HG03469 (cell line): ENCODE data around the gene GRB7.
A peak's percentile ranks its signal among the peaks of the same experiment; 100 is the strongest.
"Not testable (repeated sequence)": the region's sequence is repeated elsewhere in the genome, so short reads cannot be mapped to it uniquely, and the experiment has no call there.

ENCODE experiments used
- ATAC-seq: cut with Tn5 transposase; IDR thresholded peaks from one replicate; pipeline ENCODE4 v1.9.1; 2021; ENCODE audit warnings: mild to moderate bottlenecking, moderate library complexity, moderate number of reproducible peaks; ENCODE audit not compliant: unreplicated experiment

Gene GRB7

DNA sequence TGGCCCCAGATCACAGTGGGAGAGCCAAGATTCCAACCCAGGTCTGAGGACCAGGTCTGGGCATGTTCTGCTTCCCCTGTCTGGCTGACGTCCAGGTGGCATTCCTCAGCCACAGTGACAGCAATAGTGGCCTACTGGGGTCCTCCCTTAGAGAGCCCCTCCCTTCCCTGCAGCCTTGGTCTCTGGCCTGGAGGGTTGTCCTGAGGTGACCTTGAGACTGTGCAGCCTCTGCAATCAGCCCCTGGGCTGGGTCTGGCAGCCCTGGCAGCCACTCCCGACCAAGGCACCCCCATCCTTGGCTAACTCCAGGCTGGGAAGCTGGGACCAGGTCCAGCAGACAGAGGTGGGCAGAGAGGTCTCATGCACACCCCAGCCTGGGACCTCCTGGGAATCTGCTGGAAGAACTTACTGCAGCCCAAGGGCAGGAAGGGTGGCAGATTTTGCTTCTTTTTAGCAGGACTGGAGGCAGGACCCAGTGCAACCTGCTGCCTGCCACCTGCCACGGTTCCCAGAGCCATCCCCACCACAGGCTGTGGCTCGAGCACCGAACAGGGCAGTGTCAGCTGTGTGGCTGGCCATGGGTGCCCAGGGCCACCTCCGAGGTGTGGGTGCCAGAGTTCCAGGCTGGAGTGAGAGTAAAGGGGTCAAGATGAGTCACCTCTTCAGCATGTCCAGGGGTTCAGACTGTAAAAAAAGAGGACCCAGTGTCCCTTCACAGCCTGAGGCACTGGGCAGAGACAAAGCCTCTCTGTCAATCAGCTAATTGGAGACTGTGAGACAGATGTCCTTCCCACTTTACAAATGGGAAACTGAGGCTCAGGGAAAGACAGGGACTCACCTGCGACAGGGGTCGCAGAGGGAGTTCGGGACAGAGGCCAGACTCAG lies 12.6 kb downstream of the GRB7 start:
- no peak for ATAC-seq

DNA sequence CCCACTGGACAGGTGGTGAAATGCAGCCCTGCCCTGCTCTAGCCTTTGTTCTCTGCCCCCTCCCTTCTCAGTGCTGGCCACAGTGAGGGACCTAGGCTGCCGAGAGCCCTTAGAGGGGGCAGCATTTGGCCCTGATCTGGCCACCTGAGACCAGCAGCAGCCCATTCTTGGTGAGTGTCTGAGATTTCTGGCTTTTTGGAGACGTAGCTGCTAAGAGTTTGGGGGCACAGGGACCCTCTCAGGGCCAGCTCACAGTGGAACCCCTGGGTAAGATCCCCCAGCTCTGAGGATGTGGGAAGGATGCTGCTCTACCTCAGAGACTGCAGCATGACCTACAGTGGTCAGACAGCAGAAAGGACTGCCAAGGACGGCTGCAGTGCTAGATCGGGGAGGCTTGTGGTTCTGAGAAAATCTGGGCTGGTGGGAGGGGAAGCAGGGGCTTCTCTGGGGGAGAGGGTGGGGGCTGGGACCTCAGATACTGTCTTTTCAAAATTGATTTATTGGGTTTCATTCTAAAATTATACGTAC lies 13.3 kb downstream of the GRB7 start:
- ATAC-seq = no peak

DNA sequence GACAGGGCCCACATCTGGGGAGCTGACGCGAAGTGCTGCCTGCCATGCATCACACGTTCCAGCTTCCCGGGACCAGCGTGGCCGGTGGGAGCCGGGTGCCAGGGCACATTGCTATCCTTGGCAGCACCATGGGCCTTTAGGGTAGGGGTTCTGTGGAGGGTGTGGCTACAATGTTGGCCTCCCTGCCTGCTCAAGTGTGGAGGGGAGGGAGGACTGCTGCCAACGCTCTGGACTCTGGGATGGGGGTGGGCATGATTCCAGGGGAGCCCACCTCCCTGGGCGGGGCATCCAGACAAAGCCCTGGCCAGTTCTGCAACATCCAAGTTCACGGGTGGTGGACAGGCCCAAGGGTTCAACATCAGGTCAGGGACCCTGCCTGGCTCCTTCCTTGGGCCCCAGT lies 13.9 kb downstream of the GRB7 start:
- ATAC-seq = no peak

DNA sequence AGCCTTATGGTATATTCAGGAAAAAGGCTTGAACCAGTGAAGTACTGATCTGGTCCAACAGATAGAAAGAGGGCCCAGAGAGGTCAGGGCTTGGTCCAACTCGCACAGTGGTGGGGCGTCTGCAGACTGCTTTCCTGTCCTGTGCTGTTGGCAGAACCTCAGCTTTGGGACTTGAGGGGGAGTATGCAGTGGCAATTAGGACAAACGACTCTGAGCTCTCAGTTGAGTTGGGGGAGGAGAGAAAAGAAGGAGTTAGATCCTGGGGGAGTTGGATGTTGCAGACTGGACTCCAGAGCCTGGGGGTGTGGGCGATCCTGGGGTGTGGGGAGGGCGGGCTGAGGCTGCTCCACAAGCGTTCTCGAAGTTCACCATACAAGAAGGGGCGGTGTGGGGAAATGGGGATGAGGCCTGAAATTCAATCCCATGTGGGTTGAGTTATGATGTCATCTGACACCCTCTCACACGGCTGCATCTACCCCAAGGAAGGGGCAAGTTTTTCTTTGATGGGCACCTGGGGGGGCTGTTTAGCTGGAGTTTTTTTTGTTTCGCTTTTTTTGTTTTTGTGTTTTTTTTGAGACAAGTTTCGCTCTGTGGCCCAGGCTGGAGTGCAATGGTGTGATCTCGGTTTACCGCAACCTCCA lies 14.6 kb downstream of the GRB7 start:
- no peak for ATAC-seq

DNA sequence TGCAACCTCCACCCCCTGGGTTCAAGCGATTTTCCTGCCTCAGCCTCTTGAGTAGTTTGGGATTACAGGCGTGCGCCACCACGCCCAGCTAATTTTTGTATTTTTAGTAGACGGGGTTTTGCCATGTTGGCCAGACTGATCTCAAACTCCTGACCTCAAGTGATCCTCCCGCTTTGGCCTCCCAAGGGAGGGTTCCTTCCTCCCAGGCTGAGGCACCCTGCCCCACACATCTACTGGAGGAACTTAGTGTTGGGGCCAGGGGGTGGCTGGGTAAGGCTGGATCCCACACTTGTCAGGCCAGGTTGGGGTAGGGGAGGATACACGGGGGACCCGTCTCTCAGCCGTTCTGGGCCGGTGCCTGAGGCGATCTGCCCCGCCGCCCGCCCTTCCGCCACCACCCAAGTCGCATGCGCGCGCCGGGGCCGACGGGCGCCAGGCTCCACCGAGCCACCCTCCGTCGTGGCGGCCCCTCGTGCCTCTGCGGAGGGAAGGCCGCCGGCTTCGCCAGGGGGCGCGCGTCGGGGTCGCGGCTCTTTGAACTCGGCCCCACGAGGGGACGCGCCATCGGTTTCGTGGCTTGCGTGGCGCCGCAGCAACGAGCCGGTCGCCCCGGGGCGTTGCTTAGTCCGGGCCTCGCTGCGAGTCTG lies 15.9 kb downstream of the GRB7 start:
- ATAC-seq = peak; percentile 8

DNA sequence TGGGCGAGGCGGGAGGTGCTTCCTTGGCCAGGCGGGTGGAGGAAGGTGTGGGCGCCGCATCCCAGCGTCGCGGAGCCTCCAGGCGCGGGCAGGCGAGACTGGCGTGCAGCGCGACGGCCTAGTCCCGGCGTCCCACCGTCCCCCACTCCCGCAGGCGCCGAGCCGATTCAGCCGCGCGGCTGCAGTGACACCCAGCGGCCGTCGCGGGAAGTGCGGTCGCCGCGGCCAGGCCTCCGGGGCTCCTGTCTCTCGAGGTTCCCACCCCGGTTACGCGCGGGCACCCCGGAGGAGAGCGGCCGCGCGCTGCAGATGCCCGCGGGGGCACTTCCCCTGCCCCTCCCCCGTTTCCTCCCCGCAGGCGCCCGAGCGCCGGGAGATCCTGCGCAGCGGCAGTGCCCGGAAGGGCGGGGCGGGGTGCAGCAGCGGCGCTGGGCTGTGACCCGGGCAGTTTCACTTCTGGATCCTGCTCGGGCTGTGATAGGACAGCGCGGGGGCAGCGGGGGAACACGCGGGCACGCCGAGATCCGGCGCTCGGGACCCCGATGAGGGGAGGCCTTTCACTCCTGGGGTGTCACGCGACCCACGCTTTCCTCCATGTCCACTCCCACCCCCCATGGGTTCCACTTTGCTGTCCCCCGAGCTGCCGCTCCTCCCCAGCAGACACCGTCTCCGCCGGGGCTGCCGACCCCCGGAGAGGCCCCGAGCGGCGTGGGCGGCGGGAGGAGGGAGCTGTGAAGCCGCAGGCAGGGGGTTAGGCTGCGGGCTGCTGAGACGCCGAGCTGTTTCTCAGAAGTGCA lies 16.6 kb downstream of the GRB7 start:
- peak; percentile 47 for ATAC-seq

DNA sequence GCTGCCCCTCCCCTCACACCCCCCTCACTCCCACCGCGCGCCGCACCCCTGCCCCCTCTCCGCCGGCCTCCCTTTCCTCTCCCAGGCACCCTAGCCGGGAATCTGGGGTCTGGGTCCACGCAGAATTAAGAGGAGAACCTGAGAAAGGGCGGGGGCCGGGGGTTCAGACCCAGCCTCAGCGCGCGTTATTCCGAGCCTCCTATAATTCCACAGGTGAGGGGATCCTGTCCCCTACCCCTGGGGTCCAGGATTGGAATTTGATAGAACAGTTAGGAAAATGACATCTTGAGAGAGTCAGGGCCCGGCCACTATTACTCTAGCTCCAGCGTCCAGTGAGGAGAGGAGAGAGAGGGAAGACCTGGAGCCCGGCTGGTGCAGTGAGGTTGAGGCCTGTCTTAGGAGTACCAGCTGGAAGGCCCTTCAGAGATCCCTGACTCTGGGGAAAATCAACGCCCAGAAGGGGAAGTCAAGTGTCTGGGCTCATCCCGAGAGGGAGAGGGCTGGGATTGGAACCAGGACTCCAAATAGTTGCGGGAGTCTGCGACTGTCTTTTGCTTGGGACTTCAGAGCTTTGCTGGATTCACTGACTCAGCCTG lies 17.3 kb downstream of the GRB7 start:
- no peak for ATAC-seq

DNA sequence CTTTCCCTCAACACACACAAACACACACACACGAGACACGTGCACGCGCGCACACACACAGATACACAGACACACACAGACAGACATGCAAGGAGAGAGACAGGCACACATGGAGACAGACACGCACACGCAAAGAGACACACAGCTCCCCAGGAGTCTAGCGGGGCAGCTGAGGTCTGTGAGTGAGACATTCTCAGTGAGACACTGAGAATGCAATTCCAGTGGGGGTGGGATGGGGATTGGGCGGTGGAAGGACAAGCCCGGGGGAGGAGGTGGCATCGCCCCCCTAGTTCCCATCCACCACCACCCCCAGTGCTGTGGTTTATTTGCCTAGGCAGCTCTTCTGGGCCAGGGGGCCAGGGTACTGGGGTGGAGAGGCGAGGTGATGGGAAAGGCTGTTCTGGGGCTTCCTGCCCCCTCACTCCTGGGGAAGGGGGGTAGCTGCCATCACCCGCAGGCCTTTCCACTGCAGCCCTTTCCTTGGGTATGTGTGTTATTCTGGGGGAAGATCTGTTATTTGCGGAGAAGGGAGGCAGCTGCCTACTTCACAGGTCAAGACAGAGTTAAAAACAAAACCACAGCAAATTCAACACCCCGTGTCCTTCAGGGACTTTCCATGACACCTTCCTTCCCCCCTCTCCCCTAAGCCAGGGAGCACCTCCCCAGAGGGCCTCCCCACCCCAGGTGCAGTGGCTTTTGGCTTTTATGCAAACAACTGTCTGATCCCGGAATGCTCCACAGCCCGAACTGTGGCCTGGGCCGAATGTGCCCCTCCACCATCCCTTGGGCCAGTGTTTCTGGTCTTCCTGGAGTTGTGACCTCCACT lies 18.0 kb downstream of the GRB7 start:
- ATAC-seq = no peak

DNA sequence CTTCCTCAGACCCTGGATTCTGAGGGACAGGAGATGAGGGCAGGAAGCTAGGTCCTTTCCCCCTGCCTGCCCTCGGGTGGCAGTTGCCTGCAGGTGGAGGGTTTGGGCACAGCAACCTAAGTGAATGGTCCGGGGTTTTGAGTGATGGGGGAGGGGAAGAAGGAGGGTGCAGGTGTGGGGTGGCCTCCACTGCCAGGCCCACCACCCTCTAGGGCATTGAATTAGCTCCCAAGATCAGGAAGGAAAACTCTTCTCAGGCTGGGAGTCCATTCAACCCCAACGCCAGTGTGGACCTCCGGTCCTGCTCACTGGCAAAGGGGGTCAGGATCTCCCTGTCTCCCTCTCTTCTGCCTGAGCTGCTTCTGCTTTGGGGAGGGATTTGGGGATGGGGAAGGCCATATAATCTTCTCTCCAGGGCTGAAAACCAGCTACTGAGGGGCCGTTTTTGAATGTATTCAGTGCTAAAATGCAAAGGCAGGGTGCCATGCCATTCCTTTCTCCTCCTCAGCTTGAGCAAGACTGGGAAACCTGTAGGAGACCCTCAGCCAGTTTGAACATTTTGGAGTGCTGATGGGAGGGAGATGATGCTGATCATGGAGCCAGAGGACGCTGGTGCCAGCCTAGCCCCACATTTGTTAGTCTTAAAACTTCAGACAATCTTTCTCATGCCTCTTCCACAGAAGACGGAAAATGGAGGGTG lies 18.8 kb downstream of the GRB7 start:
- ATAC-seq = no peak

DNA sequence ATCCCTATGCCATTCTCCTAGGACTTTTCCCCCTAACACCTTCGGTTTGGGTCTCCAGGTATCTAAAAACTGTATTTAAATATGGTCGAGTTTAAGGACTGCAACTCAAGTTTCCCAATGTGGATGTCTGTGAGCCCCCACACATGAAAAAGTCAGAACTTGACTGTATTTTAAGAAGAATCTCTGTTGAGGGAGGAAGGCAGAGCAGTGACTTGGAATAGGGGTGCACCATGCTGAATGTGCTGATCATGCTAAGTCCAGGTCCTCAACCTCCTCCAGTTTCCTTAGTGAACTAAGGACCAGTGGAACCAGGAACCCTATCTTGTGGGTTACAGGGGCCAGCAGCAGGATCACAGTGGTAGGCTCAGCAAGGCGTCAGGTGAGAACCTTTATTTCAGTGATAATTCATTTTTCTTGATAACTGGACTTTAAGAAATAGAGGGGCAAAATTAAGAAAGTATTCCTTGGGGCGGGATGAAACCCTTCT lies 19.5 kb downstream of the GRB7 start:
- no peak for ATAC-seq

DNA sequence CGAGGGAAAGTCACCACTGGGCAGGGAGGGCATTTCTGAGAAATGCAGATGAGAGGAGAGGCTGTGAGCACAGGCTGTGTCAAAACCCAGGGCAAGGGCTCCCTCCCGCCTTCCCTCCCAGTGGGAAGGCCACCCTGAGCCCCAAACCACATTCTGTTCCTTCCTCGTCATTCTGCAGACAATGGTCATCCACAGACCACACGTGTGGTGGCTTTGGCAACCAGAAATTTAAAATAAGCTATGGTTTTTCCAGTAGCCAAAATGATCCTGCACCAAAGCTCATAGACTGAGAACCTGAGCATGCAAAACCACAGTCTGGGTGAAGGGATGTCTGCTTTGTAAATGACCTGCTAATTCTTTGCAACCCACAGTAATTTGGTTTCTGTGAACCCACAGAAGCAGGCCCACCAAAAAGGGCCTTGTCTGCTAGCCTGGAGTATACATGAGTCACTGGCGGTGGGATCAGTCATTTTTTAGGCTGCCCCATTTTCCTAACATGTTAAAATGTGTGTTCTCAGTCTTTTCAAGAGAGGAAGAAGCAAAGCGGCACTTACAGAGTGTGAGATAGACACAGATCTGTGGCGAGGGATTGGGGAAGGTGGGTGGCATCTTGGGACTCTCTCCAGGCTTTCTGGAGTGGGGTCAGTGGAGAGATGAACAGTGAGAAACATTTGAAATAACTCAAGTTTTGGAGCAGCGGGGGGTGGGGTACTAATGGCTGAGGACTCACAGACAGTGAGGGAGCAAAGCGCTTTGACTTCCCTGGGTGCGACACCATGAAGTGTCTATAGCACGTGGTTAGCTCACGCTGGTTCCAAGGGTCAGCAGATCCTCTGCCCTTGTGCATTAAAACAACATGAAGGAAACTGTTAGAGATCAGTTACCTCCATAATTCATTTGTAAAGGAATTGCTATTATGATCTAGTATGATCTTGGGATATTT lies 20.5 kb downstream of the GRB7 start:
- no peak for ATAC-seq

DNA sequence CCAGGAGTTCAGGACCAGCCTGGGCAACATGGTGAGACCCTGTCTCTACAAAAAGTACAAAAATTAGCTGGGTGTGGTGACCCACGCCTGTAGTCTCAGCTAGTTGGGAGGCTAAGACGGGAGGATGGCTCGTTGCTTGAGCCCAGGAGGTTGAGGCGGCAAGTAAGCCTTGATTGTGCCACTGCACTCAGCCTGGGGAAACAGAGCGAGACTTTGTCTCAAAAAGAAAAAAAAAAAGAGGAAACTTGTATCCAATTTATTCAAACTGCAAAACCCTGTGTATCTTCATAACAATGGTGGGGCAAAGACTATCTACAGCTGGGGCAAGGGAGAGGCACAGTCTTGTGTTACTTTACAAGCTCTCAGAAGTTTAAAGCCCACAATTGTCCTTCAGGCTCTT lies 21.5 kb downstream of the GRB7 start:
- ATAC-seq = no peak

DNA sequence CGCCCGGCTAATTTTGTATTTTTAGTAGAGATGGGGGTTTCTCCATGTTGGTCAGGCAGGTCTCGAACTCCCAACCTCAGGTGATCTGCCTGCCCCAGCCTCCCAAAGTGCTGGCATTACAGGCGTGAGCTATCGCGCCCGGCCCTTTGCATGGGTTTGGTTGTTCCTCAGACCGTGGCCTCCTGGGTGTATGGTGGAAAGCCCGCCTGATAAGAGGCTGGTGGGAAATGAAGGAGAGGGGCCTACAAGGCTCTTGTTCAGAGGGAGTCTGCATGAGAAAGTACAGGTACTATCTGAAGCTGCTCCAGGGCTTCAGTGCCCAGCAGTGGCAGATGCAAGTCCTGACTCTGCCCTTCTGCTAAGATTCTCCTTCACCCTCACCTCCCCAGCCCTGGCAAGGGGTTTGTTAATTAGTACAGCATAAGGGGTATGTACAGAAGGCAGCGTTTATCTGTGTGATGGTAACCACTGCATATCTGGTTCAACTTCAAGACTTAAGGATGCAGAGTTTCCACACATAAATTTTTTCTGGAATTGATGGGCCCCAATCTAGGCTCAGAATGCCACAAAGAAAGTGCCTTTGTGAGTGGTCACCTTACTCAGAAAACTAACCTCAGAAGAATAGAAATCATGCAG lies 24.2 kb downstream of the GRB7 start:
- no peak for ATAC-seq

DNA sequence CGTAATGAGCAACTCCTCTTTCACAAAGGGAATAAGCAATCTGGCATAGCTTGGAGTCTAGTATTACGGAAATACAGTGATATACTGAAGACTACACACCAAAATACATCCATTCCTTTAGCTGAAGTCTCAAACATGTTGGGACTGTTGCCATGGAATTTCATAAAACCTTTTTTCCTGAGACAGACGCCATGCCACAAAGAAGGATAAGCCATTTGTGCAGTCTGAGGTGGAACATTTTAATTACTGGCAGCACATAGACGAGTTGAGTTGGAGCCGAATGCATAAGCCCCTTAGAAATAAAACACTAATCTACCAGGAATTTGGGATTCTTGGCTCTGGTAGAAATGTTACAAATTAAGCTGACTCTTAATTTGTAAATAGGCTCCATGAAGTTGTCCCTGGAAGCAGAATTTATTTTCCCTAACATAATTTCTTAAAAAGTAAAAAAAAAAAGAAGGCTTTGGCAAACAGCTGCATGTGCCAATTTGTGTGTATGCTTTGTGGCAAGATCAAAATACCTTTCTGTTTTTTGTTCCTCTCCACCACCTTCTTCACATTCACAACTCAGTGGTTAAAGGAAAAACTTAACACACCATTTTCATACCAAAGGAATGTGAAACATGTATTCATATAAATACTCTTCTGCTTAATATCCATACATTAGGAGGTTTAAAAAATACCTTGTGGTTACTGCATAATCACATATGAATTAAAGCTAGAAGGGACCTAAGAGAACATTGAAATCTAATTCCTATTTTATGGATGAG lies 25.5 kb downstream of the GRB7 start:
- ATAC-seq = no peak

DNA sequence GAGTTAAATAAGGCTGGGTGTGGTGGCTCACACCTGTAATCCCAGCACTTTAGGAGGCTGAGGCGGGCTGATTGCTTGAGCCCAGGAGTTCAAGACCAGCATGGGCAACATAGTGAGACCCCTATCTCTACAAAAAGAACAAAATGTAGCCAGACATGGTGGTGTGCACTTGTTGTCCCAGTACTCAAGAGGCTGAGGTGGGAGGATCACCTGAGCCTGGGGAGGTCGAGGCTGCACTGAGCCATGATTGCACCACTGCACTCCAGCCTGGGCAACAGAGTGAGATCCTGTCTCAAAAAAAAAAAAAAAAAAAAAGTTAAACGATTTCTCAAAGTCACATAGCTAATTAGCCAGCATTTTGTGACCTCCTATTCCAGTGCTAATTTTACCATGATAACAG lies 26.4 kb downstream of the GRB7 start:
- ATAC-seq = not testable (repeated sequence)

DNA sequence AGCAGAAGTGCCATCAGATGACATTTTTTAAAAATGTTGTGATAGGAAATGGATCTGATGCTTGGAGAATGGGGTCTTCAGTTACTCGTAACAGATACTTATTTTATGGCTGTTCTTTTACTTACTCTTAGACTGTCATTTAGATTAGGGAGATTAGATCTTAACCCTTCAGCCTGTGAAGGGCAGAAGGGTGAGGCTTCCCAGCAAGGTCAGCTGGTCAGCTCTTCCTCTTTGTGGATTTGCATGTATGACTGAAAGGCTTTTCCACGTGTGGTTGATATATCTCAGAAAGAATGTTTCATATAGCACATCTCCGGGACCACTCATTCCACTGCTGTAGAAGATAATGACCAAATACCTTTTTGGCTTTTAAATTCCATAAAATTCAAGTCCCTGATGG lies 27.4 kb downstream of the GRB7 start:
- ATAC-seq = no peak

DNA sequence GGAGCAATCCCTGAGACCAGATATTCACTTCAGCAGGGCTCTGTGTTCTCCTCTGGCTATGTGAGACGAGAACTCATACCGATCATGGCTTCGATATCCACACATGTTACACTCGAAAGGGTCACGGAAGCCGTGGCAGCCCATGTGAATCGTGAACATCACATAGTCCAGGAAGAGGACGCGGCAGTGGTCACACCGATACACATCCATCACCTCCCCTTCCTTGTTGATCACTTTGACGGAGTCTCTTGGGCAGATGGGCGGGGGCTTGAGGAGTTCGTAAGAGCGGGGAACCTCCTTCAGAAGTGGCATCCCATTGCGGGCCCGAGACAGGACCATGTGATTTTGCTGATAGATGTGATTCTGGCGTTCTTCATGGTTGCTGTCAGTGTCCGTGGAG lies 28.0 kb downstream of the GRB7 start:
- no peak for ATAC-seq
